ENCODE data around the gene SORBS2.
A peak's percentile ranks its signal among the peaks of the same experiment; 100 is the strongest.
"Not testable (repeated sequence)": the region's sequence is repeated elsewhere in the genome, so short reads cannot be mapped to it uniquely, and the experiment has no call there.

Gene SORBS2

GRCh38 chr4:185811509-185812364 lies at the start of gene SORBS2:
Gene SORBS2, minus strand, starts transcription at chr4:185812194. Its CDS starts 121,623 bp downstream, at chr4:185690571.
- FAIRE-seq (peak; percentile 91), DNase-seq (ENCODE audit: extremely low spot score, insufficient read length, low read depth) (peak; percentile 54)

DNA sequence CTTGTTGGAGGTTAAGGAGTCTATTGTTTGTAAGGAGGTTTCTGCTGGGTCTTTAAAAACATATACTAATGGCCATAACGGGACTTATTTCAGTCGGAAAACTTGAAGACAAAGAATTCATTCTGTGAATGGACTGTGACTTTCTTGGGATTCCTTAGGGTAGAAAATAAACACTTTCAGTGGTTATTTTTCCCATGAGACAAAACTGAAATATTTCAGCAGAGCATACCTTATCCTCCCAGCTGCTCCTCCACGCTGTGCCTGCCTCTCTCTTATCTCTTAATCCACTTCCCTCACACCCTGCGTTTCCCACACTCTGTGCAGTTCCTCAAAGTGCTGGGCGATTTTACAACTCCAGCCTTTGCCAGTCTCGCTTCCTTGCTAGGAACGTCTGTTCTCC lies 47.1 kb upstream of the SORBS2 start:
- FAIRE-seq (no peak), DNase-seq (ENCODE audit: extremely low spot score, insufficient read length, low read depth) (no peak)

DNA sequence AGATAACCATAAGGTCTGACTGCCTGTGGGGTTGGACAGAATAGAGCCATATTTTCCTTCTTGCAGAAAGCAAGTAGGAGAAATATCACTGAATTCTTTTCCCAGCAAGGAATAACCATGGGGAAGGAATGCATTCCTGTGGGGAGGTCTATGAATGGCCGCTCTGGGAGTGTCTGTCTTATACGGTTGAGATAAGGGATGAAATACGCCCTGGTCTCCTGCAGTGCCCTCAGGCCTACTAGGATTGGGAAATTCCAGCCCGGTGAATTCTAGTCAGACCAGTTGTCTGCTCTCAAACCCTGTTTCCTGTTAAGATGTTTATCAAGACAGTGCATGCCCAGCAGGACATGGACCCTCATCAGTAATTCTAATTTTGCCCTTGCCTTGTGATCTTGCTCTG lies 45.6 kb upstream of the SORBS2 start:
- DNase-seq (ENCODE audit: extremely low spot score, insufficient read length, low read depth); FAIRE-seq: not testable (repeated sequence)

DNA sequence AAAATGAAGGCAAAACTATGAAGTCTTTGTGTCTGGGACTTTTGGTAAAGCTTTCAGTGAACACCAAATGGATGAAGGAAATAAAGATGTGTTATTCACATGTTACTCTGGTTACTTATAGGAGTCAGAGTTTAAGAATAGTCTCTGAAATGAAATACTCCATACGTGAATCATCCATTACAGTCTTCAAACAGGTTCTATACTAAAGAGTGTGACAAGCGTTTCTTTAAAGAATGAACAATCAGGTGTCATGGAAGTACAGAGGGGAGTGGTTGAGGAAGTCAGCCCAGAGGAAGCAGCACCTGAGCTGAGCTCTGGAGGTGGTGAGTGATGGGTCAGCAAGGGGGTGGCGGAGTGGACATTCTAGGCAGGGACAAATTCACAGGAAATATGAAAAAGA lies 41.8 kb upstream of the SORBS2 start:
- FAIRE-seq = no peak

DNA sequence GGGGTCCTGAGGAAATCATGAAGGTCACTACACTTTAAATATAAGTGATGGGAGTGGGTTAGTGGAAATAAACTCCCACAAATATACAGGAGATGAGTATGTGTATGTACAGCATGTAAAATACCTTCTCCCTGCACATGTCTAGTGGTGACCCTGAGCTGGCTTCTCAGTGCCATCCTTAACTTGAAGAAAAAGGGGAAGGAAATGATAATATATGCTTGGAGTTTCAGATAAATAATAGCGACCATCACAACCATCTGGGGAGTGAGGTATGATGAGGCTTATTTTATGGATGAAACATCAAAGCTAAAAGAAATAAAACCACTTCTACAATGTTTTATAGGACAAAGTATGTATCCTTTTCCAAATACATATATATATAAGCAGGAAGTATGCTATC lies 41.0 kb upstream of the SORBS2 start:
- DNase-seq (ENCODE audit: extremely low spot score, insufficient read length, low read depth) = no peak
- FAIRE-seq = no peak

More for the DNA sequence above, 41.8 kb upstream of the SORBS2 start:
- no peak for DNase-seq (ENCODE audit: extremely low spot score, insufficient read length, low read depth)

DNA sequence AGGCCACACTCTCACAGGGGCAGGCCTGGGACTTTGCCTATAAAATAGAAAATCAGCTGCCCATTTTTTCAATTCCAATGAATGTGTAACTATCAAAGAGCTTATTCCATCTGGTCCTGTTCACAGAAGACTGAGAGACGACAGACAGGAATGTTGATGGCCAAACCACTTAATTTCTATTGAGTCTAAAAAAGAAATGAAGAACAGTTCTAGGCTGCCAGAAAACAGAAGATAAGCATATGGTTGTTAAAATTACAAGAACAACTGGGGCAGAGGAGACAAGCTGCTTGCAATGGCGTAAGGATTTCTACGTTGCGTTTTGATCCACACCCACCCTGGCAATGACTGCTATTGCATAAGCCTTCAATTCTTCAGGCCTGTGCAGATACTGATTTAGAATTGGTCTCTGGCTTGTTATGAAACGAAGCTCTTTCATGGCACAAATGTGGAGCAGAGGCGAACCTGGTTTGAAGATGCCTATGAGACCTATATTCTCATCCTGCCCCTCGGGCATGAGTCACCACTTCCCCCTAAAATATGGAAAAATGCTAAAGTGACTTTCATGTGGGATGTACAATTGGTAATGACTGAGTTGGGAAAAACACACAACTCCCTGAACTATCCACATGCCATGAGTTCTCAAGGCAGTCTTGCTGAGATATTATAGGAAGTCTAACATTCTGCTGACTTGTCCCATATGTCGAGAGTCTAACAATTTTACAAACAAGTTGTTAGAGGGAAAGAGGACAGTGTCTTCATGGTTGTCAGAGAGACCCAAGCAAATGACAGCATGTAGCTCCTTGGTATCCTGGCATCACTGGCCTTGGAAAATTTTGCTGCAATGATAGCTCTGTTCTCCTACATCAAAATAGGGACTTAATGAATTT lies 37.9 kb upstream of the SORBS2 start:
- DNase-seq (ENCODE audit: extremely low spot score, insufficient read length, low read depth) = no peak
- FAIRE-seq = no peak

- no peak for DNase-seq (ENCODE audit: extremely low spot score, insufficient read length, low read depth)
These were observed 35.5 kb upstream of the SORBS2 start for GRCh38 chr4:185847352-185848097.

GRCh38 chr4:185846505-185847150 lies 34.6 kb upstream of the SORBS2 start:
- FAIRE-seq (no peak), DNase-seq (ENCODE audit: extremely low spot score, insufficient read length, low read depth) (no peak)

More at GRCh38 chr4:185847352-185848097, 35.5 kb upstream of the SORBS2 start:
- FAIRE-seq = no peak

DNA sequence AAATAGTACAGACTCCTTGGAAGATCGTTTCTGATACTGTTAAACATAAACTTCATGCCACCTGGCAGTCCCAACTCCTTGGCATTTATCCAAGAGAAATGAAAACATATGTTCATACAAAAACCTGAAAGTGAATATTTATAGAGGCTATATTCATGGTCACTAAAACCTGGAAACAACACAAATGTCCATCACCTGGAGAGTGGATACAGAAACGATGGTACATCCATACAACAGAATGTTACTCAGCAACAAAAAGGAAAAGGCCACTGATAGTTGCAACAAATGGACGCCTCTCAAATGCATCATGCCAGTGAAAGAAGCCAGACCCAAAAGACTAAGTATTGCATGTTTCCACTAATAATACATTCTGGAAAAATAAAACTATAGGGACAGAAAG lies 34.0 kb upstream of the SORBS2 start:
- no peak for DNase-seq (ENCODE audit: extremely low spot score, insufficient read length, low read depth)
- no peak for FAIRE-seq

- FAIRE-seq = no peak
- DNase-seq (ENCODE audit: extremely low spot score, insufficient read length, low read depth) = no peak
These were observed 29.5 kb upstream of the SORBS2 start for GRCh38 chr4:185841451-185841850.

DNA sequence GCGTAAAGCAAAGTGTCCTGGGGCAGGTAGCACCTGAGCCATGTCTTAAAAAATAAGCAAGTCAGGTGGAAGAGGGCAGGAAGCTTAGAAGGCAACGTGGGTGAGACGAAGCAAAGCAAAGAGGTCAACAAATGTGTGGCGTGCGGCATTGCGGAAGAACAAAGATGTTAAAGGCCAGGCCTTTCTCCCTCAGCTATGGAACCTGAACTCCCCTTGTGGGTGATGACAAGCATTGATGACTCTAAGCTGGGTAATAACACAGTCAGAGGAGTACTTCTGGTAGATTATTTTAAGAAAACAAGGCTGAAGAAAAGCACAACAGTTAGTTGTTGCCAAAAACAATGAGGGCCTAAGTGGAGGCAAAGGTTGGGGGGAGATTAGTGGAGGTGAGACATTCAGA lies 29.0 kb upstream of the SORBS2 start:
- no peak for FAIRE-seq
- no peak for DNase-seq (ENCODE audit: extremely low spot score, insufficient read length, low read depth)

DNA sequence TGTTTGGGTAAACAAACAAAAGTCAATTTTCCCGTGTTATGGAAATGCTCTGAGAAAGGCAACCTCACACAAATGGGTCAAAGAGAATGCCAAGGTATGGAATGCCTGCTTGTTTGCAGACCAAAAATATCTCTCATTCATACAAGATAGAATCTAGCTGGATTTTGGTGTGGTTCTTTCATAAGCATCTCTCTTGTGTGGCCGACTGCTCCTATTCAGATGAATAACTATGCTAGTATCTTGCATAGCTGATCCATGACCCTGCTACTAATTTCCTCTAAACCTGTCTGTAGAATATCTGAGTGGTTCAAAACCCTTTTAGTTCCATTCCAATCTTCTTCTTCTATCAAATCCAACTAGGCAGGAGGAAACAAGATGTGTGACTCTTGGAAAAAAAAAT lies 28.2 kb upstream of the SORBS2 start:
- FAIRE-seq (no peak), DNase-seq (ENCODE audit: extremely low spot score, insufficient read length, low read depth) (no peak)

GRCh38 chr4:185839770-185840169 lies 27.8 kb upstream of the SORBS2 start:
- DNase-seq (ENCODE audit: extremely low spot score, insufficient read length, low read depth) (no peak), FAIRE-seq (no peak)

GRCh38 chr4:185839194-185839712 lies 27.3 kb upstream of the SORBS2 start:
- FAIRE-seq (no peak), DNase-seq (ENCODE audit: extremely low spot score, insufficient read length, low read depth) (no peak)

DNA sequence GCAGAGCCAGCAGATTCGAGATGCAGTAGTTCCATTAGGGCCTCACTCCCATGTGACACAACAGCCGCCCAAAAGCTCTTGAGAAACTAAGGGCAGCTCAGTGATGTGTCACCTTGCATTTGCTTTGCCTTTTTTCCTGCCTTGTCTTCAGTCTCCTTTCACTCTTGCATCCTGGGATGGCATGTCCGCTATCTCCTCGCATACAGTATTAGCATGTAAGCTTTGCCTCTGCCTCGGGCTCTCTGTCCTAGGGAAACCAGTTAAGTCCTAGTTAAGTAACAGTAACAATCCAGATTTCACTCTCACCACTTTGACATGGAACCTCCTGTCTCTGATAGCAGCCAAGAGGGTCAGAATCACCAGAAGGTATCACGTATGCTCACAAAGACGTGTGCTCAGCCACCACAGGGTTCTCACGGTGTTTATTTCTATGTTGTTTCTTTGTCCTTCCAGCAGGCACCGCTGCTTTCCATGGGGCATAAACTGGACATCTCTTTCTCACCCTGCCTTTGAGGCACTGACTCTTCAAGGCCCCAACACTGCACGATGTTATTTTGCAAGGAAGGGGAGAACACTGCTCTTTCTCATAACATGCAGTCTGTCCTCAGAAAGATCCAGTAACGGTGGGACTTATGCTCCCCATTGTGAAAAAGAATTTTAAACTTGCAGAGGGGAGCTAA lies 26.7 kb upstream of the SORBS2 start:
- FAIRE-seq = no peak
- no peak for DNase-seq (ENCODE audit: extremely low spot score, insufficient read length, low read depth)

DNA sequence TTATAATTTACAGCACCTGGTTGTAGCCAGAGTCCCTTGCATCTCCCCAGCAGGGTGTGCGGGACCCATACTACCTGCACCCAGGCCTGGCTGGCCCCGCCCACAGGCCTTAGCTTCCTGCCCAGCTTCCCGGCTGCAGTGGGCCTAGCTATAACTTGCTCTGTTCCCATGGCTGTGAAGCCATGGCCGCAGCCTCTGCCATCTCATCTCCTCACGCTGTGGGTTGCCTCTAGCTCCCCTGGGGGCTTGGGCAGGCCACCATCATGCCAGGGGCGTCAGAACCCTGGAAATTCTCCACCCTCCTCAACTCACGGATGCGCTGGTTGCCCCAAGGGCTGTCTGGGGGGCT lies 26.1 kb upstream of the SORBS2 start:
- DNase-seq (ENCODE audit: extremely low spot score, insufficient read length, low read depth) (no peak), FAIRE-seq (no peak)

- FAIRE-seq = no peak
- DNase-seq (ENCODE audit: extremely low spot score, insufficient read length, low read depth) = no peak
These were observed 25.6 kb upstream of the SORBS2 start for GRCh38 chr4:185837415-185838103.

GRCh38 chr4:185836241-185837084 lies 24.5 kb upstream of the SORBS2 start:
- DNase-seq (ENCODE audit: extremely low spot score, insufficient read length, low read depth) = no peak
- no peak for FAIRE-seq

Measured in GM18507 (cell line).